ENCODE measurements around the gene USP21. TPM values are rescaled to one million over a fixed set of nuclear protein-coding genes. Genes with fewer than 3 reads are reported as not detected.
A peak's percentile ranks its signal among the peaks of the same experiment; 100 is the strongest.

The USP21 gene
- total and polyA plus RNA-seq, 9 of the 15 experiments (the other 6 are each of a cell fraction or from before 2014, with no cell fraction given), result 4.9 to 52.4 (median 21.6) TPM

DNA sequence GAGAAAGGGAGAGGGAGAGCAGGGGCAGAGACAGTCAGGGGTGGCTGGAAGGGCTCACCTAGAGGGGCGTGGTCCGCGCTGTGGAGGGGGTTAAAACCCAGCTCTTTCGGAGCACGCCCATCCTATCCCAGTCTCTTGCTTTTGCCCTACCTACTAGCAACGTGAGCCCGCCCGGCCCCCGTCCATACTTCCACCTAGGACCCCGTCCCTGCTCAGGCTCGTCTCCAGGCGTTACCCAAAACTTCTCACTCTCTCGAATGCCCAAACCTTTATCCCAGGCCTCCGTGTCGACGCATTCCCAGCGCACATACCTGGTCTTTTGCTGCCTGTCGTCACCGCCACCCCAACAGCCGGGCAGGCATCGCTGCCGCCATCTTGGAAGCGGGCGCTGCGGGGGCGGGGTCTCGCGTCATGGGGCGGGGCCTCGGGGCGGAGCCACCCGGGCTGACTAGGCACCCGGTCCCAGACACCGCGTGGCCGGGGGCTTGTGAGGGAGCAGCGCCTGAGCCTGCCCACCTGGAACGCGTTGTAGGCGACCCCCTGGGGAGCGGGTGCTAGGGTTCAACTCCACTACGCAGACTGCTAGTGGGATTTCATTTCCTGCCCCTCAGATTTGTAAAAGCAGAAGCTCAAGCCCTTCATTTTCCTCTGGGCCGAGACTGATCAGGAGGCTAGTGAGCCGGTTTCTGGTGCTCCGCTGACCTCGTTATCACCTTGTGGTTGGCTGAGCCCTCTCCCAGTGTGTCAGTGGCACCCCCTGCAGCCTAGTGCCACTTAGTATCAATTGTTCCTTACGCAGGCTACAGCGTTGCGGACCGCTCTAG lies 18.0 kb downstream of the USP21 start, which contains the start of gene B4GALT3 (continued):
- TF ChIP-seq, protein P1, sequence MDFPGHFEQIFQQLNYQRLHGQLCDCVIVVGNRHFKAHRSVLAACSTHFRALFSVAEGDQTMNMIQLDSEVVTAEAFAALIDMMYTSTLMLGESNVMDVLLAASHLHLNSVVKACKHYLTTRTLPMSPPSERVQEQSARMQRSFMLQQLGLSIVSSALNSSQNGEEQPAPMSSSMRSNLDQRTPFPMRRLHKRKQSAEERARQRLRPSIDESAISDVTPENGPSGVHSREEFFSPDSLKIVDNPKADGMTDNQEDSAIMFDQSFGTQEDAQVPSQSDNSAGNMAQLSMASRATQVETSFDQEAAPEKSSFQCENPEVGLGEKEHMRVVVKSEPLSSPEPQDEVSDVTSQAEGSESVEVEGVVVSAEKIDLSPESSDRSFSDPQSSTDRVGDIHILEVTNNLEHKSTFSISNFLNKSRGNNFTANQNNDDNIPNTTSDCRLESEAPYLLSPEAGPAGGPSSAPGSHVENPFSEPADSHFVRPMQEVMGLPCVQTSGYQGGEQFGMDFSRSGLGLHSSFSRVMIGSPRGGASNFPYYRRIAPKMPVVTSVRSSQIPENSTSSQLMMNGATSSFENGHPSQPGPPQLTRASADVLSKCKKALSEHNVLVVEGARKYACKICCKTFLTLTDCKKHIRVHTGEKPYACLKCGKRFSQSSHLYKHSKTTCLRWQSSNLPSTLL (IDR thresholded peaks at IDR 0.05), result no peak
- 0 out of 2 replicates have a peak, but pooled peaks have one; percentile 76 for TF ChIP-seq GABPB2 (CRISPR knock-in tag; conservative IDR thresholded peaks at IDR 0.05)
- TF ChIP-seq HBP1 (CRISPR knock-in tag; IDR thresholded peaks at IDR 0.05), result 0 out of 2 replicates have a peak, but pooled peaks have one; percentile 58
- no peak for TF ChIP-seq HDAC3 (IDR thresholded peaks at IDR 0.05; ENCODE audit: borderline replicate concordance, partially characterized antibody)
- no peak for TF ChIP-seq ZNF41 (CRISPR knock-in tag; conservative IDR thresholded peaks at IDR 0.05)
- TF ChIP-seq MAZ (CRISPR knock-in tag; conservative IDR thresholded peaks at IDR 0.05 in 1 of 2, IDR thresholded peaks at IDR 0.05 in 1 of 2), result peak; percentile 83 to 94; a peak in 3 of 4 replicates
- no peak for TF ChIP-seq ZNF12 (CRISPR knock-in tag; IDR thresholded peaks at IDR 0.05)
- peak; percentile 92 for TF ChIP-seq EGR1 (conservative IDR thresholded peaks at IDR 0.05)
- TF ChIP-seq, protein P2, sequence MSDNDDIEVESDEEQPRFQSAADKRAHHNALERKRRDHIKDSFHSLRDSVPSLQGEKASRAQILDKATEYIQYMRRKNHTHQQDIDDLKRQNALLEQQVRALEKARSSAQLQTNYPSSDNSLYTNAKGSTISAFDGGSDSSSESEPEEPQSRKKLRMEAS (CRISPR knock-in tag; IDR thresholded peaks at IDR 0.05), result peak; percentile 96
- TF ChIP-seq ARNT (IDR thresholded peaks at IDR 0.05), result no peak
- TF ChIP-seq, protein P3, sequence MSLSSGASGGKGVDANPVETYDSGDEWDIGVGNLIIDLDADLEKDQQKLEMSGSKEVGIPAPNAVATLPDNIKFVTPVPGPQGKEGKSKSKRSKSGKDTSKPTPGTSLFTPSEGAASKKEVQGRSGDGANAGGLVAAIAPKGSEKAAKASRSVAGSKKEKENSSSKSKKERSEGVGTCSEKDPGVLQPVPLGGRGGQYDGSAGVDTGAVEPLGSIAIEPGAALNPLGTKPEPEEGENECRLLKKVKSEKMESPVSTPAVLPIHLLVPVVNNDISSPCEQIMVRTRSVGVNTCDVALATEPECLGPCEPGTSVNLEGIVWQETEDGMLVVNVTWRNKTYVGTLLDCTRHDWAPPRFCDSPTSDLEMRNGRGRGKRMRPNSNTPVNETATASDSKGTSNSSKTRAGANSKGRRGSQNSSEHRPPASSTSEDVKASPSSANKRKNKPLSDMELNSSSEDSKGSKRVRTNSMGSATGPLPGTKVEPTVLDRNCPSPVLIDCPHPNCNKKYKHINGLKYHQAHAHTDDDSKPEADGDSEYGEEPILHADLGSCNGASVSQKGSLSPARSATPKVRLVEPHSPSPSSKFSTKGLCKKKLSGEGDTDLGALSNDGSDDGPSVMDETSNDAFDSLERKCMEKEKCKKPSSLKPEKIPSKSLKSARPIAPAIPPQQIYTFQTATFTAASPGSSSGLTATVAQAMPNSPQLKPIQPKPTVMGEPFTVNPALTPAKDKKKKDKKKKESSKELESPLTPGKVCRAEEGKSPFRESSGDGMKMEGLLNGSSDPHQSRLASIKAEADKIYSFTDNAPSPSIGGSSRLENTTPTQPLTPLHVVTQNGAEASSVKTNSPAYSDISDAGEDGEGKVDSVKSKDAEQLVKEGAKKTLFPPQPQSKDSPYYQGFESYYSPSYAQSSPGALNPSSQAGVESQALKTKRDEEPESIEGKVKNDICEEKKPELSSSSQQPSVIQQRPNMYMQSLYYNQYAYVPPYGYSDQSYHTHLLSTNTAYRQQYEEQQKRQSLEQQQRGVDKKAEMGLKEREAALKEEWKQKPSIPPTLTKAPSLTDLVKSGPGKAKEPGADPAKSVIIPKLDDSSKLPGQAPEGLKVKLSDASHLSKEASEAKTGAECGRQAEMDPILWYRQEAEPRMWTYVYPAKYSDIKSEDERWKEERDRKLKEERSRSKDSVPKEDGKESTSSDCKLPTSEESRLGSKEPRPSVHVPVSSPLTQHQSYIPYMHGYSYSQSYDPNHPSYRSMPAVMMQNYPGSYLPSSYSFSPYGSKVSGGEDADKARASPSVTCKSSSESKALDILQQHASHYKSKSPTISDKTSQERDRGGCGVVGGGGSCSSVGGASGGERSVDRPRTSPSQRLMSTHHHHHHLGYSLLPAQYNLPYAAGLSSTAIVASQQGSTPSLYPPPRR (CRISPR knock-in tag; IDR thresholded peaks at IDR 0.05; ENCODE audit: borderline replicate concordance), result no peak; the same call in 1 of the 2 replicates
- TF ChIP-seq SMARCE1 (IDR thresholded peaks at IDR 0.05), result peak; percentile 23; the same call in 1 of the 2 replicates
- TF ChIP-seq LEF1 (IDR thresholded peaks at IDR 0.05), result peak; percentile 70
- TF ChIP-seq SREBF2 (CRISPR knock-in tag; IDR thresholded peaks at IDR 0.05), result 0 out of 2 replicates have a peak, but pooled peaks have one; percentile 75
- no peak for TF ChIP-seq FOXJ3 (CRISPR knock-in tag; IDR thresholded peaks at IDR 0.05)
- peak; percentile 69 for TF ChIP-seq CXXC5 (CRISPR knock-in tag; IDR thresholded peaks at IDR 0.05)
- no peak for TF ChIP-seq PTBP1 (IDR thresholded peaks at IDR 0.05; ENCODE audit: low read depth, low read length)
